ENCODE measurements around the gene WDR47.
A peak's percentile ranks its signal among the peaks of the same experiment; 100 is the strongest.
"Not testable (repeated sequence)": the region's sequence is repeated elsewhere in the genome, so short reads cannot be mapped to it uniquely, and the experiment has no call there.

Gene WDR47

GRCh38 chr1:109050228-109050995 is 8.5 kb upstream of the WDR47 start:
- no peak for DNase-seq

- no peak for DNase-seq
These were observed 6.4 kb upstream of the WDR47 start for GRCh38 chr1:109048335-109048734.

GRCh38 chr1:109047339-109047738 is 5.4 kb upstream of the WDR47 start:
- no peak for DNase-seq

- DNase-seq: no peak
These were observed 4.8 kb upstream of the WDR47 start for GRCh38 chr1:109046671-109047070.

- no peak for DNase-seq
These were observed 3.7 kb upstream of the WDR47 start for GRCh38 chr1:109045595-109045994.

GRCh38 chr1:109040989-109041620 is 797 bp downstream of the WDR47 start:
- no peak for DNase-seq

GRCh38 chr1:109040627-109040988 is 1.3 kb downstream of the WDR47 start:
- DNase-seq: no peak

GRCh38 chr1:109034382-109034781 is 7.5 kb downstream of the WDR47 start:
- DNase-seq: no peak

GRCh38 chr1:109029493-109029892 is 12.4 kb downstream of the WDR47 start:
- not testable (repeated sequence) for DNase-seq

- no peak for DNase-seq
These were observed 14.1 kb downstream of the WDR47 start for GRCh38 chr1:109027841-109028240.

GRCh38 chr1:109025694-109026093 is 16.2 kb downstream of the WDR47 start:
- DNase-seq: no peak

GRCh38 chr1:109024646-109025045 is 17.3 kb downstream of the WDR47 start:
- no peak for DNase-seq

- DNase-seq: no peak
These were observed 21.1 kb downstream of the WDR47 start for GRCh38 chr1:109020693-109021257.

- DNase-seq: not testable (repeated sequence)
These were observed 24.2 kb downstream of the WDR47 start for GRCh38 chr1:109017719-109018118.

GRCh38 chr1:109017134-109017533 is 24.8 kb downstream of the WDR47 start:
- DNase-seq: no peak

- DNase-seq: no peak
These were observed 30.6 kb downstream of the WDR47 start for GRCh38 chr1:109011335-109011734.

GRCh38 chr1:108996622-108997021 is 45.3 kb downstream of the WDR47 start:
- not testable (repeated sequence) for DNase-seq

GRCh38 chr1:108983114-108983513 is 58.8 kb downstream of the WDR47 start:
- no peak for DNase-seq

GRCh38 chr1:108976658-108977057 is 65.2 kb downstream of the WDR47 start:
- DNase-seq: no peak

- no peak for DNase-seq
These were observed 69.0 kb downstream of the WDR47 start for GRCh38 chr1:108972951-108973350.

GRCh38 chr1:108969346-108969745 is 72.6 kb downstream of the WDR47 start:
- no peak for DNase-seq

GRCh38 chr1:108963052-108963686 is 78.7 kb downstream of the WDR47 start, which contains the start of gene CLCC1:
Gene CLCC1 (minus strand): TSS chr1:108963484. CDS start chr1:108950437, 13,047 bp downstream.
- DNase-seq: peak; percentile 85

GRCh38 chr1:108962681-108963051 is 79.2 kb downstream of the WDR47 start:
- DNase-seq: no peak

All from GDM1 (cell line).